NCI-H146 treated with DMSO at 0.1 percent for 48 hours (cell line): Measurements from ENCODE around the gene SP140.
"Not testable (repeated sequence)": the region's sequence is repeated elsewhere in the genome, so short reads cannot be mapped to it uniquely, and the experiment has no call there.

Experiments used
- DNase-seq: peaks from one replicate; lab custom pipeline; 2025; ENCODE audit not compliant: unreplicated experiment; lab: John Stamatoyannopoulos, UW

SP140 gene

GRCh38 chr2:230282936-230283335 lies 57.4 kb downstream of the SP140 start:
- no peak for DNase-seq

- DNase-seq: no peak
Measured at GRCh38 chr2:230286048-230286447, 60.5 kb downstream of the SP140 start.

- DNase-seq: not testable (repeated sequence)
Measured at GRCh38 chr2:230289311-230289710, 63.8 kb downstream of the SP140 start.

GRCh38 chr2:230295192-230295591 lies 69.7 kb downstream of the SP140 start:
- DNase-seq: no peak

GRCh38 chr2:230296917-230297316 lies 71.4 kb downstream of the SP140 start:
- DNase-seq: no peak

GRCh38 chr2:230299618-230300017 lies 74.1 kb downstream of the SP140 start:
- DNase-seq: no peak

- DNase-seq: no peak
Measured at GRCh38 chr2:230305416-230306275, 80.1 kb downstream of the SP140 start.

GRCh38 chr2:230306474-230306873 lies 80.9 kb downstream of the SP140 start:
- DNase-seq: no peak

- no peak for DNase-seq
Measured at GRCh38 chr2:230307485-230307884, 81.9 kb downstream of the SP140 start.

GRCh38 chr2:230308402-230309000 lies 83.0 kb downstream of the SP140 start:
- DNase-seq: no peak

- DNase-seq: not testable (repeated sequence)
Measured at GRCh38 chr2:230310792-230311191, 85.3 kb downstream of the SP140 start.

GRCh38 chr2:230311634-230312033 lies 86.1 kb downstream of the SP140 start:
- not testable (repeated sequence) for DNase-seq

- no peak for DNase-seq
Measured at GRCh38 chr2:230312638-230313037, 87.1 kb downstream of the SP140 start.

GRCh38 chr2:230317366-230317765 lies 91.8 kb downstream of the SP140 start:
- DNase-seq: no peak

GRCh38 chr2:230318190-230319121 lies 92.9 kb downstream of the SP140 start:
- no peak for DNase-seq

- no peak for DNase-seq
Measured at GRCh38 chr2:230319211-230319862, 93.8 kb downstream of the SP140 start.

- no peak for DNase-seq
Measured at GRCh38 chr2:230321031-230321430, 95.5 kb downstream of the SP140 start.

GRCh38 chr2:230322561-230323384 lies 97.2 kb downstream of the SP140 start:
- no peak for DNase-seq

- no peak for DNase-seq
Measured at GRCh38 chr2:230323385-230324106, 98.0 kb downstream of the SP140 start.
